ENCODE results near the gene MOB4. TPM values are rescaled to one million over a fixed set of nuclear protein-coding genes. Genes with fewer than 3 reads are reported as not detected.
A peak's percentile ranks its signal among the peaks of the same experiment; 100 is the strongest.

Gene MOB4
- total RNA-seq, 3 donors from 2014 or later: 23.5 to 28.1 (median 23.8) TPM

- no peak overlapping the region for H3K4me3 Mint-ChIP-seq
- DNase-seq (no peak), ATAC-seq (no peak)
- H3K36me3 Mint-ChIP-seq (ENCODE audit: insufficient read depth): peaks cover 3% of the 10 kb centered on the region
- peaks cover 6% of the 10 kb centered on the region for H3K9me3 Mint-ChIP-seq
- H3K27me3 Mint-ChIP-seq (ENCODE audit: low read depth): peaks cover 13% of the 10 kb centered on the region
- no peaks in the 10 kb centered on the region for H3K4me1 Mint-ChIP-seq (ENCODE audit: low read depth)
Observed at GRCh38 chr2:197591339-197592072, 75.6 kb downstream of the MOB4 start.

- ATAC-seq (no peak), DNase-seq (no peak)
- Mint-ChIP-seq H3K27me3 (ENCODE audit: low read depth) (peaks cover 28% of the 10 kb centered on the region), H3K9me3 (no peaks in the 10 kb centered on the region), H3K4me1 (ENCODE audit: low read depth) (peaks cover 6% of the 10 kb centered on the region), H3K4me3 (no peak overlapping the region), H3K36me3 (ENCODE audit: insufficient read depth) (no peaks in the 10 kb centered on the region)
Observed at GRCh38 chr2:197596766-197597165, 80.9 kb downstream of the MOB4 start.

DNA sequence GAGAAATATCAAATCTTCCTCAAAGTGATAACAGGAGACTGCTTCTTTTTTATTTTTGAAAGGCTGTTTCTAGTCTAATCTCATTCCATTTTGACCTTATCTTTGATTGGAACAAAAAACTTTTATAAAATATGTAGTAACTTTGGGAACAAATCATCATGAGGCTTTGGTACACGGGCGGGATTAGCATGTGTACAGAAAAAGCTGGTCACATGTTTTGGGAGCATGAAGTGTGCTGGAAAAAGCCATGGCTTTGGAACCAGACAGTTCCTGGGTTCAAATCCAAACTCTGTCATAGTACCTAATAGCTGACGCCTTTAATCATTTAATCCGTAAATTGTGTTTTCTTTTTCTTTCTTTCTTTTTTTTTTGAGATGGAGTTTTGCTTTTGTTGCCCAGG is 81.3 kb downstream of the MOB4 start:
- Mint-ChIP-seq H3K36me3 (ENCODE audit: insufficient read depth) (no peaks in the 10 kb centered on the region), H3K27me3 (ENCODE audit: low read depth) (peaks cover 28% of the 10 kb centered on the region), H3K4me1 (ENCODE audit: low read depth) (peaks cover 6% of the 10 kb centered on the region), H3K9me3 (no peaks in the 10 kb centered on the region), H3K4me3 (no peak overlapping the region)
- no peak for ATAC-seq
- no peak for DNase-seq

- DNase-seq (no peak), ATAC-seq (no peak)
- H3K4me3 Mint-ChIP-seq: no peak overlapping the region
- no peaks in the 10 kb centered on the region for H3K36me3 Mint-ChIP-seq (ENCODE audit: insufficient read depth)
- H3K4me1 Mint-ChIP-seq (ENCODE audit: low read depth): peaks cover 6% of the 10 kb centered on the region
- peaks cover 28% of the 10 kb centered on the region for H3K27me3 Mint-ChIP-seq (ENCODE audit: low read depth)
- H3K9me3 Mint-ChIP-seq: no peaks in the 10 kb centered on the region
Observed at GRCh38 chr2:197598450-197598849, 82.6 kb downstream of the MOB4 start.

DNA sequence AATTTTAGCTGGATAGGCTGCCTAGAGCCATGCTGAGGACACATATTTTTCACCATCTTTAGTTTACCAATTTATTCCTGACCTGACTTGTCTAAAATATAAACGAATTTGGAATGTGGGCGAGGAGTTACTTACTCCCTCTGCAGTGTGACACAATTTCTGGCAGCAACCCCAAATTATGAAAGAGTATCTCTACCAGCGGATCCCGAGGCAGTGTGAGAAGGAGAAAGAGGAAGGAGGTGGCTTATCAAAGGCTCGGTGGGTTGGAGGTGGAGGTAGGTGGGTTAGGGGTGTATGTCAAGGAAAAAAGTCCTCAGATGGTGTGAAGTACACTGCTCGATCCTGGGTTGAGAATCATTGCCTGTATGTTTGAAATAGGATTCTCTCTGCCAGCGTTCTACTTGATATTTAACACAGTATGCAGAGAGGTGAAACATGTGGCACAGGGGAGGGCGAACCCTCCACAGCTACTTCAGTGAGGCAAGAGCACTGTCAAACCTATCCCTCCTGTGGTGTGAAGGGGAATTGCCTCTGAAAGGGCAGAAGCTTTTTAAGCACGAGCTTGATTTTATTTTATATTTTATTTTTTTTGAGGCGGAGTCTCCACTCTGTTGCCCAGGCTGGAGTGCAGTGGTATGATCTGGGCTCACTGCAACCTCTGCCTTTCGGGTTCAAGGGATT is 83.6 kb downstream of the MOB4 start:
- Mint-ChIP-seq H3K4me3 (no peak overlapping the region), H3K4me1 (ENCODE audit: low read depth) (peaks cover 6% of the 10 kb centered on the region), H3K27me3 (ENCODE audit: low read depth) (peaks cover 28% of the 10 kb centered on the region), H3K9me3 (no peaks in the 10 kb centered on the region), H3K36me3 (ENCODE audit: insufficient read depth) (no peaks in the 10 kb centered on the region)
- ATAC-seq (peak; percentile 81 to 83), DNase-seq (peak; percentile 11)

DNA sequence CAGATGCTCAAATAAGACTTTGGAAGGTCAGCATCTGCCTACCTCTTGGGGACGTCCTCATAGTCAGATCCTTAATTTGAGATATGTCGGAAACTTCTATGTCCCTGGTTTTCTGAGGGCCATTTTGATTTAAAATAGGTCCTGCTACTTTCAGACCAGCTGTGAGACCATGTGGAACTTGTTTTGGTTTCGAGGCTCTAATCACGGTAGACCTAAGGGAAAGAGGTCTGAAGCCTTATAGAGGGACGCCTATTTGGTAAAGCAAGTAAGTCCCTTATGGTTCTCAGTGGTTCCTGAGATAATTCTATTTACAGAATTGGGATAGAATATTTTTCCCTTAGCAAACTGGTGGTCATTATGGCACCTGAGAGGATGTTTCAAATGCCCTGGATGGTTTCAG is 84.4 kb downstream of the MOB4 start:
- DNase-seq (no peak), ATAC-seq (no peak)
- H3K36me3 Mint-ChIP-seq (ENCODE audit: insufficient read depth): no peaks in the 10 kb centered on the region
- H3K4me1 Mint-ChIP-seq (ENCODE audit: low read depth): peaks cover 6% of the 10 kb centered on the region
- H3K9me3 Mint-ChIP-seq: no peaks in the 10 kb centered on the region
- H3K27me3 Mint-ChIP-seq (ENCODE audit: low read depth): peaks cover 28% of the 10 kb centered on the region
- H3K4me3 Mint-ChIP-seq: no peak overlapping the region

DNA sequence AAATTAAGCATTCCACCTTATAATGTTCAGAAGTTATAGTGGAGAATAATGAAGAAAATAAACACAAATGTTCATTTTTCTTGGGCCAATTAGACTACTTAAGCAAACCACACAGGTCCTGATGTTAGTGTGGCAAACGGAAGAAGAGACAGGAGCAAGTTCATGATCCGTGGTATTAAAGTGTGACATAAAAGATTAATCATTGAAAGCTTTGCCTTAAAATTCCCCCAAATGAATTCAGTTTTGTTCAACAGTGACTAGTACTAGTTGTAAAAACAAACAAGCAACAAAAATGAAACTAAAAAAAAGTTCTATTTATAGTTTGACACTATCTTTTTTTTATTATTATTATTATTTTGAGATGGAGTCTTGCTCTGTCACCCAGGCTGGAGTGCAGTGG is 85.9 kb downstream of the MOB4 start:
- Mint-ChIP-seq H3K4me1 (ENCODE audit: low read depth) (peaks cover 10% of the 10 kb centered on the region), H3K4me3 (no peak overlapping the region), H3K27me3 (ENCODE audit: low read depth) (peaks cover 28% of the 10 kb centered on the region), H3K9me3 (no peaks in the 10 kb centered on the region), H3K36me3 (ENCODE audit: insufficient read depth) (no peaks in the 10 kb centered on the region)
- ATAC-seq (no peak), DNase-seq (no peak)

Other genes starting within 250 kb of the MOB4 start
- gene ANKRD44, start 205.3 kb upstream of the MOB4 start, total RNA-seq: 10 to 100 TPM; 75.0 to 91.5 (median 78.3) TPM
- 100 to 1,000 TPM; 242 to 249 (median 243) TPM for gene SF3B1, start 81.0 kb upstream of the MOB4 start, total RNA-seq
- 10 to 100 TPM; 32.3 to 34.6 (median 32.7) TPM for gene COQ10B, start 62.5 kb upstream of the MOB4 start, total RNA-seq
- 1,000 to 10,000 TPM; 1,165 to 1,393 (median 1,366) TPM for gene HSPD1, start 16.2 kb upstream of the MOB4 start, total RNA-seq
- gene HSPE1, start 15.7 kb upstream of the MOB4 start, total RNA-seq: 100 to 1,000 TPM; 452 to 521 (median 492) TPM
- gene RFTN2, start 159.5 kb downstream of the MOB4 start, total RNA-seq: not detected
- 10 to 100 TPM; 32.4 to 36.9 (median 34.7) TPM for gene MARS2, start 189.3 kb downstream of the MOB4 start, total RNA-seq